ENCODE measurements around the gene FYB1. TPM values are rescaled to one million over a fixed set of nuclear protein-coding genes. Genes with fewer than 3 reads are reported as not detected.
"Not testable (repeated sequence)": the region's sequence is repeated elsewhere in the genome, so short reads cannot be mapped to it uniquely, and the experiment has no call there.

Gene FYB1
- 1.7 TPM for polyA plus RNA-seq (ENCODE audit: insufficient read length)

GRCh38 chr5:39219437-39219836 is at the start of gene FYB1:
FYB1 (minus strand) TSS chr5:39219563; CDS start chr5:39202960, 16,603 bp downstream.
- DNase-seq (ENCODE audit: low read depth), result no peak

DNA sequence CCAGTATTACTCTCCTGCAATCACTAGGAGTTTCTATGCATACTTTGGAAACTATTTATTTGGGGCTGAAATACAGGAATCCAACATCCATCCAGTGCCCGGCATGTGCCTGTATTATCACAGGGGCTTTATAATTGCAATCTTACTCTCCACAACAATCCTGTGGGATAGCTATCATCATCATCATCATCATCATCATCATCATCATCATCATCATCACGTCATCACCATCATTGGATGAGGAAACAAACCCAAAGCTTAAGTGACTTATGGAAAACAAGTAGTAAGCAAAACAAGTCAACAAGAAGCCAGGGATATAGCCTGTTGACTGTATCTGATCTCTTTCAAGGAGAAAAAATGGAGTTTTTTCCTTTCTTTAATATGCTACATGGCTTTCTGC is 47.8 kb upstream of the FYB1 start:
- no peak for DNase-seq (ENCODE audit: low read depth)

- DNase-seq (ENCODE audit: low read depth), result no peak
Observed at GRCh38 chr5:39266442-39266841, 47.1 kb upstream of the FYB1 start.

DNA sequence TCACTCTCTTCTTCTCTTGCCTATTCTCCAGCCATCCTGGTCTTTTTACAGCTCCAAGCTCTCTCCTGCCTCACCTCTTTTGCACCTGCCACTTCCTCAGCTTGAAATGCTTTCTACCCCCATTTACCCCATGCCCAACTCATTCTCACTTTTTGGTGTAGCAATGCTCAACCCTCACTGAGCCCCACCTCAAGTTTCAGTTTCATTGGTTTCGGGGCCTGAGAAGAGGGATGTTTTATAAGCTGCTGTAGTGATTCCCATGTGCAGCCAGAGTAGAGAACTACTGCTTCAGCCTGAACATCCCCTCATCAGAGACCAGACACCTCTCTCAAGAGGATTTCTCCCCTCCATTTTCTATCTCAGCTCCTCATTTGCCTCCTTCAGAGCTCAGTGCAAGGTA is 45.2 kb upstream of the FYB1 start:
- DNase-seq (ENCODE audit: low read depth), result no peak

DNA sequence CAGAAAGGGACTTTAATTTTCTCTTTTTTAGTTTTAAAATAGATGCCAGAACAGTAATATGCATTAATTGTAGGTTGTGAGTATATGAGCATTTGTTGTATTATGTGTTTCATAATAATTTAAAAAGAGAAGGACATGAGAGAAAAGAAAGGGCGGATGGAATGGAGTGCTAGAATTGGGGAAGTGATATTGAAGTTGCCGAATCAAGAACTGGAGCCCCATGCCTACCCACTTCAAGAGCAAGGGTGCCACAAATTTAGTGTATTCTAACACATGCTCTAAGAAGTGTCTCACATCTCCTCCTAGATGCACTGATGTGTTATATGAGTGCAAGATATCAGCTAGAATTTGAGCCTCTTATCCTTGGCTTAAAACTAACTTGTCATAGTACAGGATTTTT is 43.6 kb upstream of the FYB1 start:
- no peak for DNase-seq (ENCODE audit: low read depth)

DNA sequence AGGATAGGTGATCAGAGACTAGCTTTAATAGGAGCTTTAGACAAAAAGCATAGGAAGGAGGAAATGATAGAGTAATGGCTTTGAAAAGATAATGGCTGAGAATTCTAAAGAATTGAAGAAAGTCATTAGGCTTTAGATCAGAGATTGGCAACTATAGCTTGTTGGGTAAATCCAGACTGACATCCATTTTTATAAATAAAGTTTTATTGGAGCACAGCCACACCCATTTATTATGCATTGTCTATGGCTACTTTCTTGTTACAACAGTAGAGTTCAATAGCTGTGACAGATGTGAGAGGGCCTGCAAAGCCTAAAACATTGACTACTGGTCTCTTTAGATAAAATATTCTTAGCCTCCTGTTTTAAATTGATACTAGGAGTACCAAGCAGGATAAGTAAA is 40.7 kb upstream of the FYB1 start:
- no peak for DNase-seq (ENCODE audit: low read depth)

DNA sequence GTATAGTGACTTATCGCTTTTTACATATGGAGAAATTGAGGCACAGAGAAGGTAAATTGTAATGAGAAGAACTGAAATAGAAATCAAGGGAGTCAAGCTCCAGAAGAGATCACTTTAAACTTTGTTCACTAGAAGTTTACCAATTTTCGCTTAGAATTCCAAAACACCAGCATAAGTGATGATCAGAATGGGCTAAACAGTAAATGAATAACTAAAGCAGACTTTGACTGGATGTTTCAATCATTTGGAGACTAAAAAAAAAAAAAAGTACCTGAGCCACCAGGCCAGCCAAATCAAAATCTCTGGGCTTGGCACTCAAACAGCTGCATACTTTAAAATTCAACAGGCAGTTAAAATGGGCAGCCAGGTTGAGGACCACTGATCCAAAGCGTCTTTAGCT is 38.2 kb upstream of the FYB1 start:
- DNase-seq (ENCODE audit: low read depth), result no peak

GRCh38 chr5:39256477-39257235 is 37.3 kb upstream of the FYB1 start:
- no peak for DNase-seq (ENCODE audit: low read depth)

- DNase-seq (ENCODE audit: low read depth), result no peak
Observed at GRCh38 chr5:39255406-39255805, 36.0 kb upstream of the FYB1 start.

DNA sequence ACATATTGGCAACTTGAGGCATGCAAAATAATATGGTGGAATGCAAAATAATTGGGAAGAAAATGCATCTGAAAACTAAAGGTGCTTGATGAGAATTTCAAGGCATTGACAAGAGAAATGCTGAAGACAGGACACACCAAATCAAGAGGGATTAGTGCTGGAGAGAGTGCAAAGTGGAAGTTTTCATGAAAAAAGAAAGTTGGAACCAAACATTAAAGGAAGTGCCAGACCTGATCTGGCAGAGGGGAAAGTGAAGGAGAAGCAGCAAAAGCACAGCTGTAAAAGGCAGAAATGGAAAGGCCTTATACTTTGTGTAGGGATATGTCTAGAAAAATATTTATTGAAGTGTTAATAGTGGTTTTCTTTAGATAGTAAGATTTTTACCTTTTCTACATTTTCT is 35.3 kb upstream of the FYB1 start:
- DNase-seq (ENCODE audit: low read depth), result no peak

GRCh38 chr5:39253196-39253595 is 33.8 kb upstream of the FYB1 start:
- no peak for DNase-seq (ENCODE audit: low read depth)

GRCh38 chr5:39249564-39250274 is 30.4 kb upstream of the FYB1 start:
- no peak for DNase-seq (ENCODE audit: low read depth)

DNA sequence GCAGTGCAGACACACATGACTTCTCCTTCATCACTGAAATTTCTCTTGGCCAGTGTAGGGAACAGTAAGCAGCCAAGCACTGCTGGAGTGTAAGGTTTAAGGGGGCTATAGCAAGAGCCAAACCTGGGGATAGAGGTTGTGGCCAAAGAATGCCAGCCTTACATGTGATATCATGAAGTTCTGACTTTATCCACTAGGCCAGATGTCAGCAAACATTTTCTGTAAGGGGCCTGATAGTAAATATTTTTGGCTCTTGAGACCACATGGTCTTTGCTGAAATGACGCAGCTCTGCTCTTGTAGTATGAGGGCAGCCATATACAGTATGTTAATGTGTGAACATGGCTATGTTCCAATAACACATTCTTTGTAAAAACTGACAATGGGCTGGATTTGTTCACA is 29.7 kb upstream of the FYB1 start:
- no peak for DNase-seq (ENCODE audit: low read depth)

GRCh38 chr5:39240750-39241149 is 21.4 kb upstream of the FYB1 start:
- no peak for DNase-seq (ENCODE audit: low read depth)

GRCh38 chr5:39238366-39239105 is 19.2 kb upstream of the FYB1 start:
- DNase-seq (ENCODE audit: low read depth), result no peak

GRCh38 chr5:39236718-39237117 is 17.4 kb upstream of the FYB1 start:
- no peak for DNase-seq (ENCODE audit: low read depth)

GRCh38 chr5:39235648-39236047 is 16.3 kb upstream of the FYB1 start:
- no peak for DNase-seq (ENCODE audit: low read depth)

DNA sequence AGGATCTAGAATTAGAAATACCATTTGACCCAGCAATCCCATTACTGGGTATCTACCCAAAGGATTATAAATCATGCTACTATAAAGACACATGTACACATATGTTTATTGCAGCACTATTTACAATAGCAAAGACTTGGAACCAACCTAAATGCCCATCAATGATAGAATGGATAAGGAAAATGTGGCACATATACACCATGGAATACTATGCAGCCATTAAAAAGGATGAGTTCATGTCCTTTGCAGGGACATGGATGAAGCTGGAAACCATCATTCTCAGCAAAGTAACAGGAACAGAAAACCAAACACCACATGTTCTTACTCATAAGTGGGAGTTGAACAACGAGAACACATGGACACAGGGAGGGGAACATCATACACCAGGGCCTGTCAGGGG is 15.1 kb upstream of the FYB1 start:
- DNase-seq (ENCODE audit: low read depth), result not testable (repeated sequence)

GRCh38 chr5:39233783-39234182 is 14.4 kb upstream of the FYB1 start:
- DNase-seq (ENCODE audit: low read depth), result no peak

GRCh38 chr5:39231705-39232525 is 12.6 kb upstream of the FYB1 start:
- no peak for DNase-seq (ENCODE audit: low read depth)

- no peak for DNase-seq (ENCODE audit: low read depth)
Observed at GRCh38 chr5:39228596-39228995, 9.2 kb upstream of the FYB1 start.

DNA sequence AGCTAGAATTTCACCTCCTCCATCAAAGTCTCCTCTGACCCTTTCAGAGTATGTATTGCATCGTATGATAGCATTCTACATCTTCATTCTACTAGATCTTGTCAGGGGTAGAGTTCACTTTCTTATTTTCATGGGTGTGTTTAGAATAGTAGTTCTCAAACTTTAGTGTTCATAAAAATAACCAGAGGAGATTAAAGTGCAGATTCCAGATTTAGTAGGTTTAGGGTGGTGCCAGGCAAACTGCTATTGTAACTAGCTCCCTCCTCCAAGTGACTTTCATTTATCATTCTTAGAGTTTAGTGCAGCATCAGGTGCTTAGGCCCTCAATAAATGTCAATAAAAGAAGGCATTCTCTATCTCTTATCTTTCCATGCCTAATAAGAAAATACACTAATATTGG is 7.2 kb upstream of the FYB1 start:
- DNase-seq (ENCODE audit: low read depth), result no peak
